Left lobe of liver (tissue), 2 donors: Measurements from ENCODE around the gene PDCD4. TPM values are rescaled to one million over a fixed set of nuclear protein-coding genes. Genes with fewer than 3 reads are reported as not detected.

Source experiments
- ATAC-seq: fragments of 200-7000 bp; cut with Tn5 transposase; one replicate; pipeline ENCODE4 v1.9.1; 2020; ENCODE audit warnings: mild to moderate bottlenecking, moderate library complexity
- DNase-seq: peaks from one replicate; pipeline ENCODE4 v3.0.0-alpha.2; 2020; ENCODE audit warnings: low spot score
- total RNA-seq: library from RNA; stranded (reverse); gene quantifications from one replicate; pipeline ENCODE4 v1.2.1, GENCODE V29; 2021
- donor health status: DM: no; HTN: no; CAD: no; lungs with moderate emphysema.
- donor health status: DM: no; HTN: yes; CAD: no.

The PDCD4 gene
- total RNA-seq, result 30.3 TPM

- peak; percentile 99 for DNase-seq
- ATAC-seq, result peak; percentile 90
Measured at GRCh38 chr10:110871298-110872084, at the start of gene PDCD4. Gene PDCD4, plus strand, starts transcription at chr10:110871928. Its CDS starts 4,100 bp downstream, at chr10:110876028.

- no peak for ATAC-seq
Measured at GRCh38 chr10:110822035-110822711, 49.6 kb upstream of the PDCD4 start.

GRCh38 chr10:110822712-110823311 lies 48.9 kb upstream of the PDCD4 start:
- DNase-seq, result no peak
- ATAC-seq, result no peak

More at GRCh38 chr10:110822035-110822711, 49.6 kb upstream of the PDCD4 start:
- DNase-seq, result no peak

DNA sequence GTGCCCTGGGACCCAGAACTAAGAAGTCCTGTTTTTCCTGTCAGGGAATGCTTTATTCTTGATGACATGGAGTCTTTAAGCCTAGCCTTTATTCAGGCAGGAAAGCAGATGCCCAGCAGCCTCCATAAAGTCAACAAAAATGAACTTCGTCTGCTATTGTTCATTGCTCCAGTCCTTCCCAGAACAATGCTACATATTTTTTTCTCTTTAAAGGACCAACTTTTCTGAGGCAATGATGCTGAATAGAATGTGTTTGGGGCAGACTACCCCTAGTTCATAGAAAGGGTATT lies 47.6 kb upstream of the PDCD4 start:
- no peak for DNase-seq
- ATAC-seq, result no peak

- no peak for DNase-seq
- ATAC-seq, result no peak
Measured at GRCh38 chr10:110824660-110825059, 47.1 kb upstream of the PDCD4 start.

DNA sequence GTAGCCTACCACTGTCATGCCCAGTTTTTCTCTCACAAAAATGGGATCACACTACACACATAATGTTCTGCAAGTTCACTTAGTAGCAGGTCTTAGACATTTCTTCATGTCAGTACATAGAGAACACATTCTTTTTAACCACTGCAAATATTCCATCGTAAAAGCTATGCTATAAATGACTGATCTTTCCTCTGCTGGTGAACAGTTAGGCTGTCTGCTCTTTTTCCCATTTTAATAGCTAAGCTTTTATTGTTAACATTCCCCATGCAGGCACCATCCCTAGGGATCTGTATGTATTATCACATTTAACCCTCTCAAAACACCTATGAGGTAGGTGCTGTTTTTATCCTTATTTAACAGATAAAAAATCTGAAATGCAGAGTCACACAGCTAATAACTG lies 46.2 kb upstream of the PDCD4 start:
- ATAC-seq (no peak), DNase-seq (no peak)

DNA sequence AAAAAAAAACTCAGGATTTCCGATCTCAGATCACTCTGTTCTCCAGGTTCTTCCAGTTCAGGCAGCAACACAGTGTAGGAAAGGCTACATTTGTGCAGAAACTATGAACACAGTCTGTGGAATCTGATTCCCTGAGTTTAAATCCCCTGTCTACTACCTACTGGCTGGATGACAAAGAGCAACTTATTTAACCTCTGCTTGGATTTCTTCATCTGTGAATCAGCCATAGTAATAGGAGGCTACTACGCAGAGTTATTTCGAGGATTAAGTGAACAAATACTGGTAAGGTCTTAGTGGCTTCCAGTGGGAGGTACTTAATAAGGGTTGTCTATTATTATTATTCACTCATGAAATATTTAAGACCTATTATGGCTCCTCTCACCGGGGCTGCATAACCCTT lies 44.3 kb upstream of the PDCD4 start:
- no peak for ATAC-seq
- no peak for DNase-seq

DNA sequence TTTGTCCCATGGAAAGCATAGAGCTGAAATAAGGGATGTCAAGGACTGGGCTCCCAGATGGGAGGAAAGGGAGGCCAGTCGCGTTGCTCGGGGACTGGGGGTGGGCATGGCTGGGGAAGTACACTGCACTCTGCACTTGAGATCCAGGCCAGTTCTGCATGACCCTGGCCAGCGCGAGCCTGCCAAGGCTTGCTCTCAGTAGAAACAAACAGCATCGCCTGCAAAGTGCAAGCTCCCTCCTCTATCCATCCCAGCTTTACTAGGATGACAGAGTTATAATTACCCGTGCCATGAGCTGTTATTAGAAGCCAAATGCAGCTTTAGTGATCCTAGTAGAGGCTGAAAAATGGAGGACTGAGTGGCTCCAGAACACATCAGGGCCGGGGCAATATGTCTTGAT lies 43.9 kb upstream of the PDCD4 start:
- DNase-seq, result no peak
- ATAC-seq, result peak; percentile 78

GRCh38 chr10:110828525-110828924 lies 43.2 kb upstream of the PDCD4 start:
- ATAC-seq, result no peak
- no peak for DNase-seq

- ATAC-seq (no peak), DNase-seq (no peak)
Measured at GRCh38 chr10:110829721-110830410, 41.9 kb upstream of the PDCD4 start.

- DNase-seq, result no peak
- no peak for ATAC-seq
Measured at GRCh38 chr10:110833234-110833940, 38.3 kb upstream of the PDCD4 start.

DNA sequence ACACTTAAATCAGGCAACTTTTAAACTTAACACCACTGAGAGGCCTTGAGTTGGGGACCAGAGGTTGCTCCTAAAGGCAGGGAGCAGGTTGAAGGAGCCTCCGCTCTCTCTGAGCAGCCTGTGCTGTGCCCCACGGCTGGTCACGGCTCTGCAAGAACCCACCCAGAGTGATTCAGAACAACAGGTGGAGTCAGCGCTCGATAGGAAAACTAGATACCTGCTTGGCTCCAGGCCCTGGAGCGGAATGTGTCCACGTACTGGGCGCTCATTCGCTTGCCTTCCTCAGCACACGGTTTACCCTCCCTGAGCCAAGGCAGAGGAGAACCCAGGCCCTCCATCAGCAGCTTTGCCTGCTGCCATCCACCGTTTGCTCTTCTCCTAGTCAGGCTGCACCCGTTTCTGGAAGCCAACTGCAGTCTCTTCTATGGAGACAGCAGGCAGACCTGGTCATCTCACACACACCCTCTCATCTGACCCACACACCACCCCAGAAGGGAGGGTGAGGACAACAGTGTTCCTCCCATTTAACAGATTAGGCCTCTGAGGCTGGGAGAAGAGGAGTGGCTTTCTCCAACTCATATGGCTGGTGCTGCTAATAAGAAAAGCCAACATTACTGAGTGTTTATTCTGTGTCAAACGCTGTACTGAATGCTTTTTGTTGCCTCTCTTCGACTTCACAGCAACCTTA lies 37.6 kb upstream of the PDCD4 start:
- DNase-seq (no peak), ATAC-seq (no peak)

DNA sequence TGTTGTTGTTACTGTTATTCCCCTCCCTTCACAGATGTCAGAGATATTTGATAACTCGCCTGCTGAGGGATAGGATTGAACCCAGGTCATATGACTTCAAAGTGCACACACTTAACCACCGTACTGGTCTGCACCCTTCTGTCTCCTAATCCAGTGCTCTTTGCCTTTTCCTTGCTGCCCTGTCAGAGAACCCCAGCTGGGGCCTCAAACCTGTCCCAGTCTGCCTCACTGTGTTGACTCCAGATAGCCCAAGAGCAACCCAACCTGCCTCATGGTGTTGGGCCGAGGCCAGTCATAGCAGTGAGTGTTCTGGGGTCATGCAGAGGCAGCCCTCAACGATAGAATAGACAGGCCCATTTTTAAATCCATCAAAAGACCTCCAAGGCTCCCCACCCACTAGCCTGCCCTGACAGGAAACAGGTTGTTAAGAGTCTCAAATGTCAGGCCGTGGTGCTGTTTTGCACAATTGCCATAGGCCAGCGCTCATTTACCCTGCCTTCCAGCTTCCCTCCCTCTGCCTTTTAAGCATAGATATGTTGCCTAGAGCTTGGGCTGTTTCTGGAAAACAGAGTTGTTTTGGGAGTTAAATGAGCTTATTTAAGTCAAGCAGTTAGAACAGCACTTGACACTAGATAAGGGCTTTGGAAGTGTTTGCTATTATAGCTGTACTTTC lies 37.0 kb upstream of the PDCD4 start:
- no peak for ATAC-seq
- DNase-seq, result no peak

DNA sequence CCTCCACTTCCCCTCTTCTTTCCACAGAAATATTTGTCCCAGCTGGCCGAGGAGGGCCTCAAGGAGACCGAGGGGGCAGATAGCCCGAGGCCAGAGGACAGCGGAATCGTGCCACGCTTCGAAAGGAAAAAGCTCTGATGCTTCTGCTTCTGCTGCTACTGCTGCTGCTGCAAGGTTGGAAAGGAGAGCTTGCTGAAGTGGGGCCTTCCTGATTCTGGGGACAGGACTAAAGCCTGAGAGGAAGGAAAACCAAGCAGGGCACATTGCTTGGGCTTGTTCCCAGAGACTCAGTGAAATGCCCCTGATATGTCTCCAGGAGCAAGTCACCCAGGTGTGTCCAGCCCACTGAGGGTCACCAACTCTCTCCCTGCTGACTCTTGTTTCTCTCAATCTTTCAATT lies 35.9 kb upstream of the PDCD4 start:
- no peak for DNase-seq
- no peak for ATAC-seq

DNA sequence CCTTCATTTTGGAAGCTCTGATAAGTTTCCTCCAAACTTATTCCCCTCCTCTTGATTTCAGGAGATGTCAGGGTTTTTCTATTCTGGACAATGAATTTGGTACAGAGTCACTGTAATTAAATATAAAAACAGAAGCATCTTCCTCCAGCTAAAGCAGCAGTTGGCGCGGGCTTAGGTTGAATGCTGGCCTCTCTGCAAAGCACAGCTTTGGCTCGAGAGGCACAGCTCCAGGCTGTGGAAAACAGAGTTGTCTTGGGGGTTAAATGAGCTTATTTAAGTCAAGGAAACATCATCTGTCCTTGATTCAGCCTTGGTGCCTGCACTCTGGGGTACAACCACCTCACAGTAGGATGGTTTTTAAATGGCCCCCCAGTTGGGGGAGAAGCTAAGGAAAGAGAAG lies 35.0 kb upstream of the PDCD4 start:
- no peak for ATAC-seq
- DNase-seq, result no peak

GRCh38 chr10:110837418-110838171 lies 34.1 kb upstream of the PDCD4 start:
- ATAC-seq (no peak), DNase-seq (no peak)

- DNase-seq (peak; percentile 81), ATAC-seq (peak; percentile 75)
Measured at GRCh38 chr10:110840225-110840922, 31.4 kb upstream of the PDCD4 start.

GRCh38 chr10:110840923-110841428 lies 30.8 kb upstream of the PDCD4 start:
- peak; percentile 1 for ATAC-seq

More at GRCh38 chr10:110840923-110841428, 30.8 kb upstream of the PDCD4 start:
- DNase-seq, result no peak
